Cardiac atrium fibroblast (primary cell): ENCODE results near the gene ANGPT4. TPM values are rescaled to one million over a fixed set of nuclear protein-coding genes. Genes with fewer than 3 reads are reported as not detected.

ENCODE experiments used
- total RNA-seq: library from RNA; depleted of rRNA; stranded (reverse); fragments of >200 nt; gene quantifications from 2 replicates; pipeline ENCODE4 v1.2.3, GENCODE V29; 2015

ANGPT4 gene, protein sequence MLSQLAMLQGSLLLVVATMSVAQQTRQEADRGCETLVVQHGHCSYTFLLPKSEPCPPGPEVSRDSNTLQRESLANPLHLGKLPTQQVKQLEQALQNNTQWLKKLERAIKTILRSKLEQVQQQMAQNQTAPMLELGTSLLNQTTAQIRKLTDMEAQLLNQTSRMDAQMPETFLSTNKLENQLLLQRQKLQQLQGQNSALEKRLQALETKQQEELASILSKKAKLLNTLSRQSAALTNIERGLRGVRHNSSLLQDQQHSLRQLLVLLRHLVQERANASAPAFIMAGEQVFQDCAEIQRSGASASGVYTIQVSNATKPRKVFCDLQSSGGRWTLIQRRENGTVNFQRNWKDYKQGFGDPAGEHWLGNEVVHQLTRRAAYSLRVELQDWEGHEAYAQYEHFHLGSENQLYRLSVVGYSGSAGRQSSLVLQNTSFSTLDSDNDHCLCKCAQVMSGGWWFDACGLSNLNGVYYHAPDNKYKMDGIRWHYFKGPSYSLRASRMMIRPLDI
- total RNA-seq = not detected in 2 replicates

DNA sequence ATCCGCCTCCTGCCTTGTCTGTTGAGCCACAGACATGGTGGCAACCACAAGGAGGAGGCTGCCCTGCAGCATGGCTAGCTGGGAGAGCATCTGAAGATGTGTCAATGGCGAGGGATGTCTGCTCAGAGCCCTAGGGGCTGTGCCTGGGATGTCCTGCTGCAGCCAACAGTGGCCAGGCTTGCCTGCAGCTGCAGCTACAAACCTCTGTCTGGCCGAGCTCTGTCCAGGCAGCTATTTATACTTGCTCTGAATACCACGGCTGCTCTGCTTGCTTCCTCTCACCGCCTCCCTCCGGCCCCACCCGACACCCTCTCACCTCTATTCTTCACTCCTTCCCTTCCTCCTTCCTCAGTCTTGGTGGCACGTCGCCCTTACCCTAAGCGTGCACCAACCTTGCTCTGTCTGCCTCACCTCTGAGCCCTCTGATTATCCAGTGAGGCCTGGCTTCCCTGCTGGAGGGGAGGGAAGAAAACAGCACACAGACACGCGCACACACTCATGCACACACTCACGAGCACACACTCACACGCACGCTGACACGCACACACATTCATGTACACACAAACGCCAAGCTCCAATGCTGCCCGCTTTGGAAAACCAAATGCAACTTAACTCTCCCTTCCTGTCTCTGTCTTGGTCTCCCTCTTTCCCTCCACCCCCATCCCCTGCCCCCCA lies at the start of gene ANGPT4:
Gene ANGPT4 (minus strand): TSS at position 210 of the 675 bp plus-strand sequence. CDS start 120 bp downstream, at position 90.

DNA sequence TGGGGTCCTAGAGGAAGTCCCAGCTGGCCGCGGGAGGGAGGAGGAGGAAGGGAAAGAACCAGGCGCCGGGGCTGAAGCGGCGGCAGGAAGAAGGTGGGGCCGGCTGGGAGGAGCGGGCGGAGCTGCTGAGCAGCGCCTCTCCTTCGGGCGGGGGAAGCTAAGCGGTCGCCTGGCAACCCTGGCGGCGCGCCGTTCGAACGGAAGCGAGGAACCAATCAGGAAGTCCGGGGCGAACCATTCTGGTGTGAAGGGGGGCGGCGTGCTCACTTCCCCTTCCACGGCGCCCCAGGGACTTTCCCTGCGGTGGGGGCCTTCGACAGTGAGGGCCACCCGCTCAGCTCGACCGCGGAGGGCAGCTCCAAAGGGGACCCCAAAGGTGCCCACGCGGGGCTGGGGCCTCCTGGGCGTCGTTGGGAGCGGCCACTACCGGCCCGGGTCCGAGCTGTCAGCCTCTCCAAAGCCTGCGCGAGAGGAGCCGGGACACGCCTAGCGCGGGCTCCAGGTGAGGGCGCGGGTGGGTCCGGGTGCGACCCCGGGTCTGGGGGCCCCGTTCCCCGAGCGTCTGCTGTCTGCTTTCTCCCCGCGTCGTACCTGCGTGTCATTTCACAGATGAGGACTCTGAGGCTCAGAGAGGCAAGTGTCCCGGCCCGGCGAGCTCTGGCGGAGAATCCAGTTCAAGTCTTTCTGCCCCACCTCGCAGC lies 82.5 kb downstream of the ANGPT4 start, which contains the start of gene FAM110A:
Gene FAM110A (plus strand): TSS at position 266 of the 701 bp plus-strand sequence. CDS start 11,090 bp downstream, outside the sequence.

Other genes starting within 250 kb of the ANGPT4 start
- not detected in 2 replicates for gene SCRT2, start 240.5 kb downstream of the ANGPT4 start, total RNA-seq
- not detected in 2 replicates for gene SLC52A3, start 147.8 kb downstream of the ANGPT4 start, total RNA-seq
- gene FAM110A, start 82.6 kb downstream of the ANGPT4 start, total RNA-seq = 1.4 and 1.8 TPM in 2 replicates
- gene RSPO4, start 86.0 kb upstream of the ANGPT4 start, total RNA-seq = not detected in 2 replicates
- gene PSMF1, start 202.3 kb upstream of the ANGPT4 start, total RNA-seq = 71.4 and 122 TPM in 2 replicates